RCC 7860 (cell line): Measurements from ENCODE around the gene PAPLN.
"Not testable (repeated sequence)": the region's sequence is repeated elsewhere in the genome, so short reads cannot be mapped to it uniquely, and the experiment has no call there.

ENCODE experiments used
- DNase-seq: peaks from one replicate; pipeline ENCODE4 v3.0.0-alpha.2; 2015; ENCODE audit warnings: low spot score
- FAIRE-seq: peaks from 2 replicates; lab custom pipeline; 2012; peaks lifted over from hg19 to GRCh38; lab: Jason Lieb, UNC

Gene PAPLN

GRCh38 chr14:73287071-73287470 is 49.8 kb downstream of the PAPLN start:
- FAIRE-seq (no peak), DNase-seq (no peak)

GRCh38 chr14:73289308-73289707 is 52.0 kb downstream of the PAPLN start:
- FAIRE-seq (no peak), DNase-seq (no peak)

GRCh38 chr14:73289729-73290128 is 52.4 kb downstream of the PAPLN start:
- no peak for DNase-seq

GRCh38 chr14:73290279-73290678 is 53.0 kb downstream of the PAPLN start:
- no peak for DNase-seq

More at GRCh38 chr14:73289729-73290128, 52.4 kb downstream of the PAPLN start:
- no peak for FAIRE-seq

GRCh38 chr14:73293782-73294781 is 56.8 kb downstream of the PAPLN start:
- FAIRE-seq, result no peak

More at GRCh38 chr14:73290279-73290678, 53.0 kb downstream of the PAPLN start:
- FAIRE-seq, result no peak

GRCh38 chr14:73295198-73295796 is 58.0 kb downstream of the PAPLN start:
- FAIRE-seq, result peak; percentile 20

More at GRCh38 chr14:73293782-73294781, 56.8 kb downstream of the PAPLN start:
- DNase-seq, result no peak

GRCh38 chr14:73305499-73305898 is 68.2 kb downstream of the PAPLN start:
- no peak for FAIRE-seq
- no peak for DNase-seq

More at GRCh38 chr14:73295198-73295796, 58.0 kb downstream of the PAPLN start:
- DNase-seq, result peak; percentile 22

GRCh38 chr14:73307261-73307660 is 70.0 kb downstream of the PAPLN start:
- DNase-seq (no peak), FAIRE-seq (no peak)

GRCh38 chr14:73309207-73309606 is 71.9 kb downstream of the PAPLN start:
- FAIRE-seq, DNase-seq: not testable (repeated sequence)

- FAIRE-seq, result no peak
- no peak for DNase-seq
These were observed 74.4 kb downstream of the PAPLN start for GRCh38 chr14:73311708-73312030.

GRCh38 chr14:73312687-73313086 is 75.4 kb downstream of the PAPLN start:
- no peak for FAIRE-seq
- no peak for DNase-seq

GRCh38 chr14:73313151-73313550 is 75.8 kb downstream of the PAPLN start:
- DNase-seq (no peak), FAIRE-seq (no peak)

GRCh38 chr14:73323896-73324399 is 86.6 kb downstream of the PAPLN start:
- FAIRE-seq (no peak), DNase-seq (no peak)
